GM06990 (cell line): Measurements from ENCODE around the gene FAM78A.
"Not testable (repeated sequence)": the region's sequence is repeated elsewhere in the genome, so short reads cannot be mapped to it uniquely, and the experiment has no call there.

Experiments used
- DNase-seq: peaks from one replicate; pipeline ENCODE4 v3.0.0-alpha.2; 2011; ENCODE audit not compliant: insufficient read length; ENCODE audit errors: extremely low read depth
- H3K27me3 ChIP-seq: replicated peaks from 2 replicates; pipeline ENCODE4 v1.6.0; 2011; ENCODE audit warnings: low read length; ENCODE audit not compliant: control insufficient read depth, insufficient read depth
- H3K36me3 ChIP-seq: 2 replicates; pipeline ENCODE4 v1.5.1; 2011; ENCODE audit warnings: low read length; ENCODE audit not compliant: control insufficient read depth, insufficient read depth
- H3K4me3 ChIP-seq: replicated peaks from 2 replicates; pipeline ENCODE4 v1.5.1; 2011; ENCODE audit warnings: low read depth, mild to moderate bottlenecking, control low read depth, low read length
- CTCF ChIP-seq: IDR thresholded peaks from 2 replicates; pipeline ENCODE4 v1.5.1; 2011; ENCODE audit warnings: low read length, control low read depth, mild to moderate bottlenecking, inconsistent platforms; ENCODE audit not compliant: insufficient read depth, poor library complexity, severe bottlenecking

The FAM78A gene

GRCh38 chr9:131266266-131267229, 9.8 kb downstream of the FAM78A start:
- no peak for TF ChIP-seq CTCF
- Histone ChIP-seq H3K36me3 (peaks cover 6% of the 10 kb centered on the region), H3K4me3 (no peak overlapping the region), H3K27me3 (no peaks in the 10 kb centered on the region)
- DNase-seq = no peak

GRCh38 chr9:131264231-131264630, 12.1 kb downstream of the FAM78A start:
- no peak for DNase-seq
- no peak for TF ChIP-seq CTCF
- Histone ChIP-seq H3K4me3 (no peak overlapping the region), H3K27me3 (no peaks in the 10 kb centered on the region), H3K36me3 (peaks cover 18% of the 10 kb centered on the region)

GRCh38 chr9:131263701-131264100, 12.6 kb downstream of the FAM78A start:
- no peak for TF ChIP-seq CTCF
- H3K27me3 ChIP-seq = no peaks in the 10 kb centered on the region
- H3K36me3 ChIP-seq = peaks cover 18% of the 10 kb centered on the region
- DNase-seq = no peak
- no peak overlapping the region for H3K4me3 ChIP-seq

GRCh38 chr9:131263033-131263343, 13.3 kb downstream of the FAM78A start:
- peaks cover 18% of the 10 kb centered on the region for H3K36me3 ChIP-seq
- H3K27me3 ChIP-seq, DNase-seq, H3K4me3 ChIP-seq: not testable (repeated sequence)

GRCh38 chr9:131262327-131263032, 13.8 kb downstream of the FAM78A start:
- no peaks in the 10 kb centered on the region for H3K27me3 ChIP-seq
- no peak for DNase-seq
- H3K4me3 ChIP-seq = no peak overlapping the region
- H3K36me3 ChIP-seq = peaks cover 20% of the 10 kb centered on the region
- no peak for TF ChIP-seq CTCF

- no peak for TF ChIP-seq CTCF
- Histone ChIP-seq H3K36me3 (peaks cover 19% of the 10 kb centered on the region), H3K27me3 (no peaks in the 10 kb centered on the region), H3K4me3 (no peak overlapping the region)
- DNase-seq = no peak
Observed at GRCh38 chr9:131260751-131261452, 15.4 kb downstream of the FAM78A start.
